Cardiac ventricle fibroblast (primary cell): ENCODE results near the gene GATA3. TPM values are rescaled to one million over a fixed set of nuclear protein-coding genes. Genes with fewer than 3 reads are reported as not detected.

Experiments
- total RNA-seq: library from RNA; depleted of rRNA; stranded (reverse); fragments of >200 nt; gene quantifications from 2 replicates; pipeline ENCODE4 v1.2.3, GENCODE V29; 2015

Gene GATA3
- 0.25 and 0.34 TPM in 2 replicates for total RNA-seq

GRCh38 chr10:8054494-8055407 lies at the start of gene GATA3:
TSS of gene GATA3 (plus strand) at chr10:8054688. CDS start at chr10:8055656, 968 bp downstream.

Other genes starting within 250 kb of the GATA3 start
- 3.6 and 4.0 TPM in 2 replicates for gene TAF3, start 236.2 kb upstream of the GATA3 start, total RNA-seq